HCT116 (cell line): Measurements from ENCODE around the gene PHACTR1. TPM values are rescaled to one million over a fixed set of nuclear protein-coding genes. Genes with fewer than 3 reads are reported as not detected.

ENCODE experiments used
- ATAC-seq: fragments of 200-7000 bp; cut with Tn5 transposase; 2 replicates; pipeline ENCODE4 v1.9.1; 2020; ENCODE audit warnings: mild to moderate bottlenecking, moderate library complexity
- BruUV-seq: library from RNA; stranded (reverse); fragments of 400-500 nt; replicated peaks from 2 replicates; lab custom pipeline; 2021; lab: Mats Ljungman, UMichigan
- CTCF ChIA-PET: fragments of 300-600 bp; sonication (Branson Sonifier 250); formaldehyde crosslinking; loops from one replicate; lab custom pipeline; 2021; ENCODE audit warnings: antibody characterized with exemption; lab: Charles Lee
- POLR2A ChIA-PET: fragments of 300-600, 350-600 bp; sonication (Branson Sonifier 250); formaldehyde crosslinking; loops from one replicate; lab custom pipeline; 2021; ENCODE audit warnings: antibody characterized with exemption; lab: Charles Lee
- RAD21 ChIA-PET, 2 experiments: fragments of 300-600 bp; sonication (Branson Sonifier 250); formaldehyde crosslinking; loops; one replicate each; lab custom pipeline; 2023; ENCODE audit warnings: low total read pairs in 2 of 2; ENCODE audit not compliant: uncharacterized antibody in 2 of 2, unreplicated experiment in 2 of 2, low non-redundant PET in 1 of 2; lab: Charles Lee
- DNase-seq: peaks from one replicate; pipeline ENCODE4 v3.0.0-alpha.2; 2010; ENCODE audit warnings: low read depth, low spot score
- H2AFZ ChIP-seq: fragments of 200-600 bp; shearing (Covaris generic), sonication (generic); 2 replicates; pipeline ENCODE4 v1.6.1; 2017; ENCODE audit warnings: low read depth, mixed run types, mixed read lengths, antibody characterized with exemption, low read length; ENCODE audit not compliant: poor library complexity, severe bottlenecking
- H3K27ac ChIP-seq: 2 replicates; pipeline ENCODE4 v1.5.1; 2012; ENCODE audit warnings: low read depth, low read length
- H3K27me3 ChIP-seq: fragments of 200-600 bp; sonication (generic); 2 replicates; pipeline ENCODE4 v1.6.1; 2016; ENCODE audit warnings: mixed run types, low read length, mixed read lengths; ENCODE audit not compliant: insufficient read depth
- H3K36me3 ChIP-seq, 2 experiments: fragments of 200-500 bp in 1 of 2; fragments of 200-600 bp in 1 of 2; sonication (Bioruptor generic) in 1 of 2; sonication (generic) in 1 of 2; 2 replicates each; pipeline versions ENCODE4 v1.5.1 to v1.6.1; 2014 to 2016; ENCODE audit warnings: low read length in 2 of 2, inconsistent platforms in 1 of 2, mixed read lengths in 1 of 2, mixed run types in 1 of 2; ENCODE audit not compliant: insufficient read depth in 2 of 2, control insufficient read depth in 1 of 2
- H3K4me1 ChIP-seq, 2 experiments: fragments of 200-600 bp in 1 of 2; sonication (generic) in 1 of 2; 2 replicates each; pipeline versions ENCODE4 v1.5.1 to v1.6.1; 2012 to 2017; ENCODE audit warnings: low read length in 2 of 2, inconsistent platforms in 1 of 2, mild to moderate bottlenecking in 1 of 2, mixed read lengths in 1 of 2, mixed run types in 1 of 2, moderate library complexity in 1 of 2; ENCODE audit not compliant: insufficient read depth in 2 of 2, control insufficient read depth in 1 of 2
- H3K4me2 ChIP-seq: fragments of 200-600 bp; sonication (generic); 2 replicates; pipeline ENCODE4 v1.6.1; 2017; ENCODE audit warnings: mixed run types, low read length, mixed read lengths
- H3K4me3 ChIP-seq, 2 experiments: fragments of 200-600 bp in 1 of 2; sonication (generic) in 1 of 2; replicated peaks in 1 of 2; 2 replicates each; pipeline ENCODE4 v1.5.1; 2011 to 2016; ENCODE audit warnings: low read length in 2 of 2, control low read depth in 1 of 2, low read depth in 1 of 2, mild to moderate bottlenecking in 1 of 2, mixed read lengths in 1 of 2, mixed run types in 1 of 2
- H3K79me2 ChIP-seq: fragments of 200-600 bp; sonication (generic); 2 replicates; pipeline ENCODE4 v1.6.1; 2017; ENCODE audit warnings: mild to moderate bottlenecking, mixed run types, low read length, moderate library complexity, mixed read lengths; ENCODE audit not compliant: insufficient read depth
- H3K9ac ChIP-seq: fragments of 200-600 bp; sonication (generic); 2 replicates; pipeline ENCODE4 v1.6.1; 2016; ENCODE audit warnings: low read length, mixed read lengths
- H3K9me2 ChIP-seq: fragments of 200-600 bp; sonication (generic), shearing (Covaris generic); 2 replicates; pipeline ENCODE4 v1.6.1; 2017; ENCODE audit warnings: mixed run types, mild to moderate bottlenecking, moderate library complexity; ENCODE audit not compliant: insufficient read depth
- H3K9me3 ChIP-seq, 2 experiments: fragments of 200-500 bp in 1 of 2; fragments of 200-600 bp in 1 of 2; sonication (Bioruptor generic) in 1 of 2; sonication (generic) in 1 of 2; 2 replicates each; pipeline ENCODE4 v1.6.1; 2014 to 2017; ENCODE audit warnings: low read length in 2 of 2, mixed read lengths in 2 of 2, inconsistent platforms in 1 of 2, low read depth in 1 of 2, mild to moderate bottlenecking in 1 of 2, mixed run types in 1 of 2, moderate library complexity in 1 of 2; ENCODE audit not compliant: control insufficient read depth in 1 of 2, insufficient read depth in 1 of 2
- H4K20me1 ChIP-seq: fragments of 200-600 bp; sonication (generic), shearing (Covaris generic); 2 replicates; pipeline ENCODE4 v1.6.1; 2017; ENCODE audit warnings: mixed run types, mild to moderate bottlenecking, moderate library complexity; ENCODE audit not compliant: insufficient read depth
- CBX3 ChIP-seq: IDR thresholded peaks from 2 replicates; pipeline ENCODE4 v1.6.1; 2012; ENCODE audit warnings: low read depth
- EGR1 ChIP-seq: IDR thresholded peaks from 2 replicates; pipeline ENCODE4 v1.6.1; 2012; ENCODE audit warnings: low read depth
- EZH2 ChIP-seq: fragments of 200-600 bp; sonication (generic); IDR thresholded peaks from 2 replicates; pipeline ENCODE4 v1.6.1; 2017; ENCODE audit warnings: antibody characterized with exemption, mixed run types
- FOSL1 ChIP-seq: IDR thresholded peaks from 2 replicates; pipeline ENCODE4 v1.6.1; 2012; ENCODE audit warnings: low read depth
- JUND ChIP-seq: IDR thresholded peaks from 2 replicates; pipeline ENCODE4 v1.6.1; 2012
- POLR2A ChIP-seq: IDR thresholded peaks from 2 replicates; pipeline ENCODE4 v1.7.0; 2011; ENCODE audit warnings: borderline replicate concordance; ENCODE audit not compliant: insufficient read depth, insufficient read length; ENCODE audit errors: extremely low read depth
- RAD21 ChIP-seq: IDR thresholded peaks from 2 replicates; pipeline ENCODE4 v1.6.1; 2012; ENCODE audit warnings: low read depth, mild to moderate bottlenecking
- SRF ChIP-seq: IDR thresholded peaks from 2 replicates; pipeline ENCODE4 v1.6.1; 2012; ENCODE audit warnings: low read depth
- YY1 ChIP-seq: IDR thresholded peaks from 2 replicates; pipeline ENCODE4 v1.6.1; 2011; ENCODE audit warnings: low read length, low read depth, moderate library complexity, mild to moderate bottlenecking; ENCODE audit not compliant: insufficient replicate concordance; ENCODE audit errors: extremely low read depth
- intact Hi-C: fragments of 100-400 bp; cut with micrococcal nuclease; formaldehyde crosslinking; loops from 2 replicates; pipeline ENCODE4 v1.10.0; 2022
- total RNA-seq: library from RNA; stranded (reverse); gene quantifications from one replicate; pipeline ENCODE4 v1.2.1, GENCODE V29; 2021; ENCODE audit not compliant: unreplicated experiment
- TF ChIP-seq, protein P1 (sequence below): IDR thresholded peaks from 2 replicates; pipeline ENCODE4 v1.6.1; 2012
- TF ChIP-seq, protein P2 (sequence below): IDR thresholded peaks from 2 replicates; pipeline ENCODE4 v1.6.1; 2011; ENCODE audit warnings: mild to moderate bottlenecking, low read length, moderate library complexity; ENCODE audit not compliant: insufficient replicate concordance; ENCODE audit errors: extremely low read depth

PHACTR1 gene
- total RNA-seq, 1 experiment from 2014 or later = 0.17 TPM

DNA sequence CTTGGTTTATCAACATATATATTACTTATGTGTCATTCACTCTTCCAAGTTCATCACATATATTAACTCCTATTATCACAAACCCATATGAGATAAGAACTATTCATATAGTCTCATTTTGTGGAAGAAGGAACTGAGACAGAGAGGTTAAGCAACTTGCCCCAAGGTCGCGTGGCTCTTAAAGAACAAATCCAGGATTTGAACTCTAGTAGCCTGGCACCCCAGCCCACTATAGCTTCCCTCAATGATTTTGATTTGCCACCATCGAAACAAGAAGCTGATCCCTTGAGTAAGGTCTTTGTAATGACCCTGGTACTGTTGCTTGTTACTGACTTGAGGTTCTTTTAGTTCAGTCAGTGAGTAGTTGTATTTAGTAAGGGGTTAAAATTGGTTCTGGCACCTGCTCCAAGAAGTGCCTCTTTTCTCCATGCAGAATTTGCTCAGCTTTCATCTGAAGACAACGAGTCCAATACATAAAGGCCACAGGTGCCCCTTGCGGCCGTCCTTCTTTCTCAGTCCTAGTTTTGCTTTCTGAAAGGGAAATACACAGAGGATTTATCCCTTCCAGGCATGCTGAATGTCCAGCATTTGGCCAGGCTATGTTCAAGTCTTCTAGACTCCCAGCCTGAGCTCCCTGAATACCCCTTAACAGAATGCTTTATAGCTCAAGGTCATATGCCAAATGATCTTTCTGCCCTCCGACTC, 358.7 kb downstream of the PHACTR1 start:
- no peaks in the 10 kb centered on the region for H3K9me2 ChIP-seq
- POLR2A ChIA-PET = no interaction called here
- no TSS peak for BruUV-seq
- no peak overlapping the region for H3K4me3 ChIP-seq
- no peak overlapping the region for H3K4me2 ChIP-seq
- no peak overlapping the region for H2AFZ ChIP-seq
- no peak overlapping the region for H3K9ac ChIP-seq
- CTCF ChIA-PET = no interaction called here
- H3K4me1 ChIP-seq = no peaks in the 10 kb centered on the region
- RAD21 ChIA-PET = no interaction called here
- DNase-seq = no peak
- intact Hi-C loops = no loop called here
- ATAC-seq = no peak
- H3K9me3 ChIP-seq = no peaks in the 10 kb centered on the region
- H3K36me3 ChIP-seq = no peaks in the 10 kb centered on the region
- no peak for TF ChIP-seq POLR2A
- no peaks in the 10 kb centered on the region for H4K20me1 ChIP-seq
- no peak overlapping the region for H3K27ac ChIP-seq
- no peaks in the 10 kb centered on the region for H3K79me2 ChIP-seq
- peaks cover 30% of the 10 kb centered on the region; the same call in 1 of the 2 replicates for H3K27me3 ChIP-seq

DNA sequence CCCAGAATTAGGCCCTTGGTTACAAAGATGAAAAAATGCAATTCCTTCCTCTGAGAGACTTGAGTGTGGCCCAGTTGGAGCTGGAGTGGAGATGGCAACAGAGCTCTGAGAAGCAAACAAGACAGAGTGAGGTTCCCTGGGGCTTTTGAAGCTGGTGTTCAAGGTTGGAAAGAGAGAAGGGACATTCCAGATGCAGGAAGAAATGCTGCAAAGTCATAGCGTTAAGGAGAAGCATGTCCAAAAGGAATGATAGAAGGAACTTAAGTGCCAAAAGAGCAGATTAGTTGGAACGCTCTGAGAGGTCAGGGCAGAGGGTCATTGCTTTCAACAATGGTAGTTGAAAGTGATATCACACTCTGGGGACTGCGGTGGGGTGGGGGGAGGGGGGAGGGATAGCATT, 360.0 kb downstream of the PHACTR1 start:
- DNase-seq (no peak), ATAC-seq (no peak)
- TF ChIP-seq JUND (no peak), EZH2 (no peak), FOSL1 (no peak), SRF (no peak), YY1 (no peak), CBX3 (no peak), POLR2A (no peak), EGR1 (no peak), RAD21 (no peak)
- TF ChIP-seq, protein P1, sequence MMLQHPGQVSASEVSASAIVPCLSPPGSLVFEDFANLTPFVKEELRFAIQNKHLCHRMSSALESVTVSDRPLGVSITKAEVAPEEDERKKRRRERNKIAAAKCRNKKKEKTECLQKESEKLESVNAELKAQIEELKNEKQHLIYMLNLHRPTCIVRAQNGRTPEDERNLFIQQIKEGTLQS = no peak
- TF ChIP-seq, protein P2, sequence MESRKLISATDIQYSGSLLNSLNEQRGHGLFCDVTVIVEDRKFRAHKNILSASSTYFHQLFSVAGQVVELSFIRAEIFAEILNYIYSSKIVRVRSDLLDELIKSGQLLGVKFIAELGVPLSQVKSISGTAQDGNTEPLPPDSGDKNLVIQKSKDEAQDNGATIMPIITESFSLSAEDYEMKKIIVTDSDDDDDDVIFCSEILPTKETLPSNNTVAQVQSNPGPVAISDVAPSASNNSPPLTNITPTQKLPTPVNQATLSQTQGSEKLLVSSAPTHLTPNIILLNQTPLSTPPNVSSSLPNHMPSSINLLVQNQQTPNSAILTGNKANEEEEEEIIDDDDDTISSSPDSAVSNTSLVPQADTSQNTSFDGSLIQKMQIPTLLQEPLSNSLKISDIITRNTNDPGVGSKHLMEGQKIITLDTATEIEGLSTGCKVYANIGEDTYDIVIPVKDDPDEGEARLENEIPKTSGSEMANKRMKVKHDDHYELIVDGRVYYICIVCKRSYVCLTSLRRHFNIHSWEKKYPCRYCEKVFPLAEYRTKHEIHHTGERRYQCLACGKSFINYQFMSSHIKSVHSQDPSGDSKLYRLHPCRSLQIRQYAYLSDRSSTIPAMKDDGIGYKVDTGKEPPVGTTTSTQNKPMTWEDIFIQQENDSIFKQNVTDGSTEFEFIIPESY = no peak
- ChIA-PET POLR2A (no interaction called here), CTCF (no interaction called here), RAD21 (no interaction called here)
- Histone ChIP-seq H2AFZ (no peak overlapping the region), H3K79me2 (no peaks in the 10 kb centered on the region), H4K20me1 (no peaks in the 10 kb centered on the region), H3K9me3 (no peaks in the 10 kb centered on the region), H3K9ac (no peak overlapping the region), H3K9me2 (no peaks in the 10 kb centered on the region), H3K27me3 (peaks cover 43% of the 10 kb centered on the region), H3K4me2 (no peak overlapping the region), H3K4me3 (no peak overlapping the region), H3K27ac (no peak overlapping the region), H3K4me1 (no peaks in the 10 kb centered on the region), H3K36me3 (no peaks in the 10 kb centered on the region)
- BruUV-seq = no TSS peak
- intact Hi-C loops = no loop called here
